CD4-positive, alpha-beta T cell treated with Interleukin-6 for 4 hours (primary cell): ENCODE results near the gene MAP1LC3C.
A peak's percentile ranks its signal among the peaks of the same experiment; 100 is the strongest.

Experiments used
- DNase-seq: peaks from one replicate; pipeline ENCODE4 v3.0.0-alpha.2; 2020; ENCODE audit warnings: mixed read lengths

Gene MAP1LC3C

GRCh38 chr1:241999026-241999425, at the start of gene MAP1LC3C:
Gene MAP1LC3C (minus strand): TSS chr1:241999098. CDS start chr1:241999008, 90 bp downstream.
- DNase-seq, result no peak

- no peak for DNase-seq
These were observed 44.3 kb upstream of the MAP1LC3C start for GRCh38 chr1:242043165-242043564.

- no peak for DNase-seq
These were observed 35.5 kb upstream of the MAP1LC3C start for GRCh38 chr1:242034392-242034791.

GRCh38 chr1:242033447-242033846, 34.5 kb upstream of the MAP1LC3C start:
- no peak for DNase-seq

GRCh38 chr1:242030071-242030470, 31.2 kb upstream of the MAP1LC3C start:
- no peak for DNase-seq

- no peak for DNase-seq
These were observed 26.8 kb upstream of the MAP1LC3C start for GRCh38 chr1:242025681-242026080.

GRCh38 chr1:242023805-242024204, 24.9 kb upstream of the MAP1LC3C start:
- DNase-seq, result no peak

- DNase-seq, result no peak
These were observed 20.1 kb upstream of the MAP1LC3C start for GRCh38 chr1:242019018-242019417.

- peak; percentile 31 for DNase-seq
These were observed 18.8 kb upstream of the MAP1LC3C start for GRCh38 chr1:242017580-242018233.

GRCh38 chr1:242016479-242016878, 17.6 kb upstream of the MAP1LC3C start:
- DNase-seq, result no peak

- no peak for DNase-seq
These were observed 13.2 kb upstream of the MAP1LC3C start for GRCh38 chr1:242011894-242012660.

- DNase-seq, result no peak
These were observed 10.1 kb upstream of the MAP1LC3C start for GRCh38 chr1:242008826-242009495.

GRCh38 chr1:242006976-242007375, 8.1 kb upstream of the MAP1LC3C start:
- no peak for DNase-seq

- no peak for DNase-seq
These were observed 7.1 kb upstream of the MAP1LC3C start for GRCh38 chr1:242005866-242006535.

GRCh38 chr1:242004751-242005495, 6.0 kb upstream of the MAP1LC3C start:
- no peak for DNase-seq

GRCh38 chr1:242002510-242002909, 3.6 kb upstream of the MAP1LC3C start:
- no peak for DNase-seq

GRCh38 chr1:242002072-242002471, 3.2 kb upstream of the MAP1LC3C start:
- no peak for DNase-seq

- DNase-seq, result no peak
These were observed 1.5 kb upstream of the MAP1LC3C start for GRCh38 chr1:242000434-242000833.

- DNase-seq, result peak; percentile 54
These were observed 431 bp downstream of the MAP1LC3C start for GRCh38 chr1:241998412-241998921.

- DNase-seq, result no peak
These were observed 1.4 kb downstream of the MAP1LC3C start for GRCh38 chr1:241997401-241997998.

GRCh38 chr1:241994171-241994570, 4.7 kb downstream of the MAP1LC3C start:
- no peak for DNase-seq

- no peak for DNase-seq
These were observed 6.2 kb downstream of the MAP1LC3C start for GRCh38 chr1:241992734-241993133.
